HEK293 (cell line): ENCODE results near the gene FOXK2.
A peak's percentile ranks its signal among the peaks of the same experiment; 100 is the strongest.

Experiments used
- CTCF ChIA-PET: fragments of 350-600 bp; formaldehyde crosslinking; extraction: SDS; loops from one replicate; lab custom pipeline; 2021; ENCODE audit warnings: antibody characterized with exemption; lab: Yijun Ruan, JAX
- POLR2A ChIA-PET: fragments of 300-600 bp; formaldehyde crosslinking; extraction: SDS; loops from one replicate; lab custom pipeline; 2020; ENCODE audit warnings: antibody characterized with exemption, inconsistent platforms; lab: Yijun Ruan, JAX
- H3K27ac ChIP-seq: fragments of 200-500 bp; sonication (Bioruptor generic); 2 replicates; pipeline ENCODE4 v1.5.1; 2014; ENCODE audit warnings: low read depth, low read length, control low read depth, inconsistent platforms; ENCODE audit errors: extremely low read depth
- H3K36me3 ChIP-seq, 2 experiments: fragments of 200-500 bp in 1 of 2; sonication (Bioruptor generic) in 1 of 2; 1 replicate in 1 of 2; 2 replicates in 1 of 2; pipeline ENCODE4 v1.5.1; 2014 to 2017; ENCODE audit warnings: inconsistent platforms in 2 of 2, low read length in 2 of 2; ENCODE audit not compliant: control insufficient read depth in 2 of 2, insufficient read depth in 1 of 2
- H3K4me1 ChIP-seq: fragments of 200-500 bp; sonication (Bioruptor generic); 2 replicates; pipeline ENCODE4 v1.5.1; 2014; ENCODE audit warnings: mild to moderate bottlenecking, low read length, inconsistent platforms; ENCODE audit not compliant: control insufficient read depth, insufficient read depth
- H3K4me3 ChIP-seq: 2 replicates; pipeline ENCODE4 v1.5.1; 2011; ENCODE audit warnings: low read depth, mild to moderate bottlenecking, control low read depth, low read length, moderate library complexity
- H3K9me3 ChIP-seq: fragments of 200-500 bp; sonication (Bioruptor generic); 2 replicates; pipeline ENCODE4 v1.5.1; 2014; ENCODE audit warnings: low read depth, low read length, inconsistent platforms; ENCODE audit not compliant: control insufficient read depth, insufficient read depth
- EGR2 ChIP-seq: fragments of 450-650 bp; formaldehyde crosslinking; IDR thresholded peaks from 2 replicates; pipeline ENCODE4 v1.5.1; 2016; ENCODE audit warnings: low read depth, missing biosample characterization, missing genetic modification characterization
- ZBTB1 ChIP-seq: fragments of 450-650 bp; formaldehyde crosslinking; IDR thresholded peaks from 2 replicates; pipeline ENCODE4 v1.5.1; 2016; ENCODE audit warnings: missing biosample characterization, missing genetic modification characterization
- ZBTB20 ChIP-seq: fragments of 450-650 bp; formaldehyde crosslinking; IDR thresholded peaks from 2 replicates; pipeline ENCODE4 v1.5.1; 2016; ENCODE audit warnings: missing biosample characterization, missing genetic modification characterization
- ZFHX2 ChIP-seq: fragments of 450-650 bp; formaldehyde crosslinking; conservative IDR thresholded peaks from 2 replicates; pipeline ENCODE4 v1.5.1; 2016; ENCODE audit warnings: missing biosample characterization, missing genetic modification characterization
- ZFP41 ChIP-seq: fragments of 450-650 bp; formaldehyde crosslinking; IDR thresholded peaks from 2 replicates; pipeline ENCODE4 v1.5.1; 2016; ENCODE audit warnings: missing biosample characterization, missing genetic modification characterization, borderline replicate concordance
- ZFP69B ChIP-seq: fragments of 450-650 bp; formaldehyde crosslinking; IDR thresholded peaks from 2 replicates; pipeline ENCODE4 v1.5.1; 2016; ENCODE audit warnings: missing biosample characterization, missing genetic modification characterization
- ZIC2 ChIP-seq: fragments of 450-650 bp; formaldehyde crosslinking; IDR thresholded peaks from 2 replicates; pipeline ENCODE4 v1.5.1; 2016; ENCODE audit warnings: missing biosample characterization, missing genetic modification characterization
- ZNF16 ChIP-seq: fragments of 450-650 bp; formaldehyde crosslinking; IDR thresholded peaks from 2 replicates; pipeline ENCODE4 v1.5.1; 2016; ENCODE audit warnings: low read depth, missing biosample characterization, missing genetic modification characterization
- ZNF341 ChIP-seq: fragments of 450-650 bp; formaldehyde crosslinking; IDR thresholded peaks from 2 replicates; pipeline ENCODE4; 2016; ENCODE audit warnings: low read depth, missing biosample characterization, missing genetic modification characterization
- ZNF433 ChIP-seq: fragments of 450-650 bp; formaldehyde crosslinking; IDR thresholded peaks from 2 replicates; pipeline ENCODE4 v1.5.1; 2016; ENCODE audit warnings: missing biosample characterization, missing genetic modification characterization, low read depth
- ZNF544 ChIP-seq: fragments of 450-650 bp; formaldehyde crosslinking; IDR thresholded peaks from 2 replicates; pipeline ENCODE4 v1.5.0; 2017; ENCODE audit warnings: missing biosample characterization, missing genetic modification characterization
- TF ChIP-seq, protein P1 (sequence below): fragments of 450-650 bp; formaldehyde crosslinking; IDR thresholded peaks from 2 replicates; pipeline ENCODE4 v1.5.1; 2016; ENCODE audit warnings: missing biosample characterization, missing genetic modification characterization, borderline replicate concordance
- TF ChIP-seq, protein P2 (sequence below): fragments of 450-650 bp; formaldehyde crosslinking; IDR thresholded peaks from 2 replicates; pipeline ENCODE4 v1.5.1; 2016; ENCODE audit warnings: missing biosample characterization, missing genetic modification characterization

FOXK2 gene

DNA sequence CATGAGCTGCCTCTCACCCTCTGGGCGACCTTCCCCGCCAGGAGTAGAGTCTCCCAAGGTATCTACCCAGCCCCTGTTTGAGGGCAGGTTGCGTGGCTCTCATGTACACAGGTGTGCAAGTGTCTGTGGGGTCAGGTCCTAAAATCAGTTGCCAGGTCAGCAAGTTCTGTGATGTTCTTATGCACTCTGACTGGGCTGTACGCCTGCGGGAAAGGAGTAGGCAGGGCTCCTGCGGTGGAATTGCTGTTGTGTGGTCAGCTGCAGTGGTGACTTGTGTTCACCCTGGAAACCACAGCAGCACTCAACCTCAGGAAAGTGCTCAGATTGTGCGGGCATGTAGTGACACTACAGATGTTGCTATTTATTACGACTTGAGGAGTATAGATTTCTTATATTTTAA lies 41.6 kb upstream of the FOXK2 start:
- no peak overlapping the region for H3K27ac ChIP-seq
- POLR2A ChIA-PET: no interaction called here

DNA sequence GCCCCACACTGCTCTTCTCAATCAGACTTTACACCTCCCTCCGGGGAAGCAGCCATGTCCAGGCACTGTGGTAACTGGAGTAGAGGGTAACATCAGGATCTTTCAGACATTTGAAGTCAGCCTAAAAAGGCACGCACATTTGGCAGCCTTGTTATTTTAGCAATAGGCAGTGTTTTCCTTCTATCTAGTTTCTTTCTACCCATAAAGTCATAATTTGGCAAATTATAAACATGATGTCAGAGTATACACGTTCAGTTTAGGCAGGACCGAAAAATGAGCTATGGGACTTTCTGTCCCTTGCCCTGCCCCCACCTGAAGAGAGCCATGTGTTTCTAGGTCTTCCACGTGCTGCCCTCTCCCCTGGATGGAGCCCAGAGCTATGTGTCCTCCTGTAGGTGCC lies 39.9 kb upstream of the FOXK2 start:
- peak; percentile 29; the same call in 1 of the 2 replicates for TF ChIP-seq ZNF341 (tag by site-specific recombination)
- TF ChIP-seq, protein P1, sequence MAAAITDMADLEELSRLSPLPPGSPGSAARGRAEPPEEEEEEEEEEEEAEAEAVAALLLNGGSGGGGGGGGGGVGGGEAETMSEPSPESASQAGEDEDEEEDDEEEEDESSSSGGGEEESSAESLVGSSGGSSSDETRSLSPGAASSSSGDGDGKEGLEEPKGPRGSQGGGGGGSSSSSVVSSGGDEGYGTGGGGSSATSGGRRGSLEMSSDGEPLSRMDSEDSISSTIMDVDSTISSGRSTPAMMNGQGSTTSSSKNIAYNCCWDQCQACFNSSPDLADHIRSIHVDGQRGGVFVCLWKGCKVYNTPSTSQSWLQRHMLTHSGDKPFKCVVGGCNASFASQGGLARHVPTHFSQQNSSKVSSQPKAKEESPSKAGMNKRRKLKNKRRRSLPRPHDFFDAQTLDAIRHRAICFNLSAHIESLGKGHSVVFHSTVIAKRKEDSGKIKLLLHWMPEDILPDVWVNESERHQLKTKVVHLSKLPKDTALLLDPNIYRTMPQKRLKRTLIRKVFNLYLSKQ (tag by site-specific recombination): no peak
- no peaks in the 10 kb centered on the region for H3K4me1 ChIP-seq
- no peak overlapping the region for H3K27ac ChIP-seq
- ChIA-PET POLR2A (interaction anchor here (0.6 kb wide), 1 partner anchor 75 kb away, joined by 3 read pairs; no protein-coding TSS in a partner anchor), CTCF (interaction anchor here (0.9 kb wide), 1 partner anchor 15 kb away, joined by 5 read pairs; no protein-coding TSS in a partner anchor)
- H3K9me3 ChIP-seq: no peaks in the 10 kb centered on the region
- H3K4me3 ChIP-seq: no peak overlapping the region
- peaks cover 28 to 91% of the 10 kb centered on the region in 2 experiments for H3K36me3 ChIP-seq

More for the DNA sequence above, 41.6 kb upstream of the FOXK2 start:
- Histone ChIP-seq H3K4me3 (no peak overlapping the region), H3K9me3 (no peaks in the 10 kb centered on the region), H3K4me1 (no peaks in the 10 kb centered on the region), H3K36me3 (peaks cover 28 to 83% of the 10 kb centered on the region in 2 experiments)
- CTCF ChIA-PET: interaction anchor here (1.3 to 1.4 kb wide), 2 partner anchors 16 to 73 kb away, joined by 3 to 5 read pairs; no protein-coding TSS in a partner anchor
- TF ChIP-seq ZNF16 (tag by site-specific recombination): no peak
- TF ChIP-seq EGR2: 0 out of 2 replicates have a peak, but pooled peaks have one; percentile 34
- TF ChIP-seq ZNF433 (tag by site-specific recombination): no peak
- TF ChIP-seq, protein P2, sequence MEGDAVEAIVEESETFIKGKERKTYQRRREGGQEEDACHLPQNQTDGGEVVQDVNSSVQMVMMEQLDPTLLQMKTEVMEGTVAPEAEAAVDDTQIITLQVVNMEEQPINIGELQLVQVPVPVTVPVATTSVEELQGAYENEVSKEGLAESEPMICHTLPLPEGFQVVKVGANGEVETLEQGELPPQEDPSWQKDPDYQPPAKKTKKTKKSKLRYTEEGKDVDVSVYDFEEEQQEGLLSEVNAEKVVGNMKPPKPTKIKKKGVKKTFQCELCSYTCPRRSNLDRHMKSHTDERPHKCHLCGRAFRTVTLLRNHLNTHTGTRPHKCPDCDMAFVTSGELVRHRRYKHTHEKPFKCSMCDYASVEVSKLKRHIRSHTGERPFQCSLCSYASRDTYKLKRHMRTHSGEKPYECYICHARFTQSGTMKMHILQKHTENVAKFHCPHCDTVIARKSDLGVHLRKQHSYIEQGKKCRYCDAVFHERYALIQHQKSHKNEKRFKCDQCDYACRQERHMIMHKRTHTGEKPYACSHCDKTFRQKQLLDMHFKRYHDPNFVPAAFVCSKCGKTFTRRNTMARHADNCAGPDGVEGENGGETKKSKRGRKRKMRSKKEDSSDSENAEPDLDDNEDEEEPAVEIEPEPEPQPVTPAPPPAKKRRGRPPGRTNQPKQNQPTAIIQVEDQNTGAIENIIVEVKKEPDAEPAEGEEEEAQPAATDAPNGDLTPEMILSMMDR (tag by site-specific recombination): no peak
- no peak for TF ChIP-seq ZFP41
- no peak for TF ChIP-seq ZFP69B (tag by site-specific recombination)
- no peak for TF ChIP-seq ZBTB20 (tag by site-specific recombination)
- TF ChIP-seq ZFHX2 (tag by site-specific recombination): 0 out of 2 replicates have a peak, but pooled peaks have one; percentile 10

DNA sequence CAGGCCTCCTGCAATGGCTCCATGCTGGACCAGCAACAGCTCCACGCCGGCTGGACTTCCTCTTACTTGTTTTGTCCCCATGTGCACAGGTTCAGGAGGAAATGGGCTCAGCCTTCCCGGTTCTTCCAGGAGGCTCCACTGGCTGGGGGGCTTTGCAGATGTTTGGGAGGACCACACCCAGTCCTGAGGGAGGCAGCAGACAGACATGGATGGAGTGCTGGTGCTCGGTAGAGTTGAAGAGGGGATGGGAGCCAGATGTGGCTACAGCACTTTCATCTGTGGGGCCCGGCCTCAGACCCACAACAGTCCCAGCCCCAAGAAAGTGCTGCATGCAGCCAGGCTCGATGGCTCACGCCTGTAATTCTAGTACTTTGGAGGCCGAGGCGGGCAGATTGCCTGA lies 39.2 kb upstream of the FOXK2 start:
- no peak for TF ChIP-seq ZNF544
- Histone ChIP-seq H3K4me3 (no peak overlapping the region), H3K4me1 (no peaks in the 10 kb centered on the region), H3K9me3 (no peaks in the 10 kb centered on the region), H3K36me3 (peaks cover 32 to 90% of the 10 kb centered on the region in 2 experiments), H3K27ac (no peak overlapping the region)
- ChIA-PET CTCF (interaction anchor here (0.7 to 0.9 kb wide), 3 partner anchors 11 to 23 kb away, joined by 3 to 5 read pairs (median 5); no protein-coding TSS in a partner anchor), POLR2A (interaction anchor here (0.6 to 0.7 kb wide), 2 partner anchors 74 to 111 kb away, joined by 3 to 4 read pairs; no protein-coding TSS in a partner anchor)

DNA sequence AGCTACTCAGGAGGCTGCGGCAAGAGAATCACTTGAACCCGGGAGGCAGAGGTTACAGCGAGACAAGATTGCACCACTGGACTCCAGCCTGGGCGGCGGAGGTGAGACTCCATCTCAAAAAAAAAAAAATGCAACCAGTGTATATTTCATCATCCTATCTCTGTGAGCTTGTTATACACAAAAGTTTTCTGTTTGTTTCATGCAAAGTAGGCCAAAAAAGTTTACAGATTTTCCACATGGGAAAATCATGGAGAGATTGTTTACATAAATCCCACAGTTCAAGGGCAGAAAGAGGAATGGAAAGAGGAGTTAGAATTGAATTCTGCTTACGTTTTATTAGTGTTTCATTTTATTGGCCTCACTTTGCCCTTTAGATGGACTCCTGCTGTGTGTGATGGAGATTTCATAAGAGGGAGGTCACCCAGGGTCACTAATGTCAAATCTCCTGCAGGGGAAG lies 36.3 kb upstream of the FOXK2 start:
- CTCF ChIA-PET: interaction anchor here (0.7 kb wide), 1 partner anchor 71 kb away, joined by 3 read pairs; no protein-coding TSS in a partner anchor

More for the DNA sequence above, 36.3 kb upstream of the FOXK2 start:
- Histone ChIP-seq H3K9me3 (no peaks in the 10 kb centered on the region), H3K4me1 (no peaks in the 10 kb centered on the region), H3K4me3 (no peak overlapping the region), H3K36me3 (peaks cover 31 to 96% of the 10 kb centered on the region in 2 experiments), H3K27ac (no peak overlapping the region)
- POLR2A ChIA-PET: no interaction called here
- TF ChIP-seq ZBTB1 (tag by site-specific recombination): no peak
- peak; percentile 51 for TF ChIP-seq ZIC2 (tag by site-specific recombination)
